ENCODE data around the gene UQCC3.

DNA sequence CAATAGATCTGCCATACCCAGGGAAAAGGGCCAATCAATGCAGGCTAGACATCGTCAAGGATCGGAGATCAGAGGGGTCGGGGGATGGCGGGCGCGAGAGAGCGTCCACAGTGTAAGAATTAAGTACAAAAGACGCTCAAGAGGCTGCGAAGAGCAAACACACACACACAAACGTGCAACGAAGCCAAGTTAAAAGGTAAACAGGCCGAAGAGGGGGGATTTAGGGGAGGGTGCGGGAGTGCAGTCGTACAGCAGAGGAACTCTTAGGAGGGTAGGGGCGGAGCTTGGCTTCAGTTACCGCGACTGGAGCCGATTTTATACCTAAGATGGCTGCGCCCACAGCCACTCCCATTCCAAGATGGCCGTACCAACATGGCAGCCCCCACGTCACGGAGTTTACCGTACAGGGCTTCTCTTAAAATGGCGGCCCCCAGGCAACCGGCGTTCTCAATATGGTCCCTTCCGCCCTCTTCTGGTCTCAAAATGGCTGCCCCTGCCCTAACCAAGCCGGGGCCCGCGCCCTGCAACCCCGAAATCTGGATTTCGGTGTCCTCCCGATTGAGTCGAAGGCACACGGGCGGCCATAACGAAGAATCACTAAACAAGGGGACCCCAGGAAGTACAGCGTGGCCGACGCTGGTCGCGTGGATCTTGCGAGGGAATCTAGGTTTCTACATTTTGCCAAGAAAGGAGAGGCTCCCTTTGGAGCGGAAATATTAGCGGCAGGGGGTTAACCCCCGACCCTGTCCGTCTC lies 38.0 kb downstream of the UQCC3 start:
- TF ChIP-seq, protein P1, sequence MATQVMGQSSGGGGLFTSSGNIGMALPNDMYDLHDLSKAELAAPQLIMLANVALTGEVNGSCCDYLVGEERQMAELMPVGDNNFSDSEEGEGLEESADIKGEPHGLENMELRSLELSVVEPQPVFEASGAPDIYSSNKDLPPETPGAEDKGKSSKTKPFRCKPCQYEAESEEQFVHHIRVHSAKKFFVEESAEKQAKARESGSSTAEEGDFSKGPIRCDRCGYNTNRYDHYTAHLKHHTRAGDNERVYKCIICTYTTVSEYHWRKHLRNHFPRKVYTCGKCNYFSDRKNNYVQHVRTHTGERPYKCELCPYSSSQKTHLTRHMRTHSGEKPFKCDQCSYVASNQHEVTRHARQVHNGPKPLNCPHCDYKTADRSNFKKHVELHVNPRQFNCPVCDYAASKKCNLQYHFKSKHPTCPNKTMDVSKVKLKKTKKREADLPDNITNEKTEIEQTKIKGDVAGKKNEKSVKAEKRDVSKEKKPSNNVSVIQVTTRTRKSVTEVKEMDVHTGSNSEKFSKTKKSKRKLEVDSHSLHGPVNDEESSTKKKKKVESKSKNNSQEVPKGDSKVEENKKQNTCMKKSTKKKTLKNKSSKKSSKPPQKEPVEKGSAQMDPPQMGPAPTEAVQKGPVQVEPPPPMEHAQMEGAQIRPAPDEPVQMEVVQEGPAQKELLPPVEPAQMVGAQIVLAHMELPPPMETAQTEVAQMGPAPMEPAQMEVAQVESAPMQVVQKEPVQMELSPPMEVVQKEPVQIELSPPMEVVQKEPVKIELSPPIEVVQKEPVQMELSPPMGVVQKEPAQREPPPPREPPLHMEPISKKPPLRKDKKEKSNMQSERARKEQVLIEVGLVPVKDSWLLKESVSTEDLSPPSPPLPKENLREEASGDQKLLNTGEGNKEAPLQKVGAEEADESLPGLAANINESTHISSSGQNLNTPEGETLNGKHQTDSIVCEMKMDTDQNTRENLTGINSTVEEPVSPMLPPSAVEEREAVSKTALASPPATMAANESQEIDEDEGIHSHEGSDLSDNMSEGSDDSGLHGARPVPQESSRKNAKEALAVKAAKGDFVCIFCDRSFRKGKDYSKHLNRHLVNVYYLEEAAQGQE (IDR thresholded peaks at IDR 0.05; ENCODE audit: borderline replicate concordance): no peak
- TF ChIP-seq, protein P1 (CRISPR knock-in tag; IDR thresholded peaks at IDR 0.05; ENCODE audit: low read depth): no peak
- TF ChIP-seq RFX5 (IDR thresholded peaks at IDR 0.05; ENCODE audit: low read depth, low read length): no peak
- TF ChIP-seq, protein P2, sequence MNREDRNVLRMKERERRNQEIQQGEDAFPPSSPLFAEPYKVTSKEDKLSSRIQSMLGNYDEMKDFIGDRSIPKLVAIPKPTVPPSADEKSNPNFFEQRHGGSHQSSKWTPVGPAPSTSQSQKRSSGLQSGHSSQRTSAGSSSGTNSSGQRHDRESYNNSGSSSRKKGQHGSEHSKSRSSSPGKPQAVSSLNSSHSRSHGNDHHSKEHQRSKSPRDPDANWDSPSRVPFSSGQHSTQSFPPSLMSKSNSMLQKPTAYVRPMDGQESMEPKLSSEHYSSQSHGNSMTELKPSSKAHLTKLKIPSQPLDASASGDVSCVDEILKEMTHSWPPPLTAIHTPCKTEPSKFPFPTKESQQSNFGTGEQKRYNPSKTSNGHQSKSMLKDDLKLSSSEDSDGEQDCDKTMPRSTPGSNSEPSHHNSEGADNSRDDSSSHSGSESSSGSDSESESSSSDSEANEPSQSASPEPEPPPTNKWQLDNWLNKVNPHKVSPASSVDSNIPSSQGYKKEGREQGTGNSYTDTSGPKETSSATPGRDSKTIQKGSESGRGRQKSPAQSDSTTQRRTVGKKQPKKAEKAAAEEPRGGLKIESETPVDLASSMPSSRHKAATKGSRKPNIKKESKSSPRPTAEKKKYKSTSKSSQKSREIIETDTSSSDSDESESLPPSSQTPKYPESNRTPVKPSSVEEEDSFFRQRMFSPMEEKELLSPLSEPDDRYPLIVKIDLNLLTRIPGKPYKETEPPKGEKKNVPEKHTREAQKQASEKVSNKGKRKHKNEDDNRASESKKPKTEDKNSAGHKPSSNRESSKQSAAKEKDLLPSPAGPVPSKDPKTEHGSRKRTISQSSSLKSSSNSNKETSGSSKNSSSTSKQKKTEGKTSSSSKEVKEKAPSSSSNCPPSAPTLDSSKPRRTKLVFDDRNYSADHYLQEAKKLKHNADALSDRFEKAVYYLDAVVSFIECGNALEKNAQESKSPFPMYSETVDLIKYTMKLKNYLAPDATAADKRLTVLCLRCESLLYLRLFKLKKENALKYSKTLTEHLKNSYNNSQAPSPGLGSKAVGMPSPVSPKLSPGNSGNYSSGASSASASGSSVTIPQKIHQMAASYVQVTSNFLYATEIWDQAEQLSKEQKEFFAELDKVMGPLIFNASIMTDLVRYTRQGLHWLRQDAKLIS (CRISPR knock-in tag; IDR thresholded peaks at IDR 0.05): no peak
- TF ChIP-seq RNF2 (IDR thresholded peaks at IDR 0.05): no peak
- no peak for TF ChIP-seq ZNF212 (CRISPR knock-in tag; IDR thresholded peaks at IDR 0.05)
- TF ChIP-seq, protein P3, sequence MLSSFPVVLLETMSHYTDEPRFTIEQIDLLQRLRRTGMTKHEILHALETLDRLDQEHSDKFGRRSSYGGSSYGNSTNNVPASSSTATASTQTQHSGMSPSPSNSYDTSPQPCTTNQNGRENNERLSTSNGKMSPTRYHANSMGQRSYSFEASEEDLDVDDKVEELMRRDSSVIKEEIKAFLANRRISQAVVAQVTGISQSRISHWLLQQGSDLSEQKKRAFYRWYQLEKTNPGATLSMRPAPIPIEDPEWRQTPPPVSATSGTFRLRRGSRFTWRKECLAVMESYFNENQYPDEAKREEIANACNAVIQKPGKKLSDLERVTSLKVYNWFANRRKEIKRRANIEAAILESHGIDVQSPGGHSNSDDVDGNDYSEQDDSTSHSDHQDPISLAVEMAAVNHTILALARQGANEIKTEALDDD (IDR thresholded peaks at IDR 0.05): no peak
- TF ChIP-seq HNRNPLL (IDR thresholded peaks at IDR 0.05; ENCODE audit: low read depth, low read length, poor library complexity, severe bottlenecking): no peak
- TF ChIP-seq, protein P4, sequence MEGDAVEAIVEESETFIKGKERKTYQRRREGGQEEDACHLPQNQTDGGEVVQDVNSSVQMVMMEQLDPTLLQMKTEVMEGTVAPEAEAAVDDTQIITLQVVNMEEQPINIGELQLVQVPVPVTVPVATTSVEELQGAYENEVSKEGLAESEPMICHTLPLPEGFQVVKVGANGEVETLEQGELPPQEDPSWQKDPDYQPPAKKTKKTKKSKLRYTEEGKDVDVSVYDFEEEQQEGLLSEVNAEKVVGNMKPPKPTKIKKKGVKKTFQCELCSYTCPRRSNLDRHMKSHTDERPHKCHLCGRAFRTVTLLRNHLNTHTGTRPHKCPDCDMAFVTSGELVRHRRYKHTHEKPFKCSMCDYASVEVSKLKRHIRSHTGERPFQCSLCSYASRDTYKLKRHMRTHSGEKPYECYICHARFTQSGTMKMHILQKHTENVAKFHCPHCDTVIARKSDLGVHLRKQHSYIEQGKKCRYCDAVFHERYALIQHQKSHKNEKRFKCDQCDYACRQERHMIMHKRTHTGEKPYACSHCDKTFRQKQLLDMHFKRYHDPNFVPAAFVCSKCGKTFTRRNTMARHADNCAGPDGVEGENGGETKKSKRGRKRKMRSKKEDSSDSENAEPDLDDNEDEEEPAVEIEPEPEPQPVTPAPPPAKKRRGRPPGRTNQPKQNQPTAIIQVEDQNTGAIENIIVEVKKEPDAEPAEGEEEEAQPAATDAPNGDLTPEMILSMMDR (IDR thresholded peaks at IDR 0.05 in 2 of 3, conservative IDR thresholded peaks at IDR 0.05 in 1 of 3; ENCODE audit: insufficient read depth in 2 of 3, low read depth in 1 of 3, low read length in 3 of 3): no peak
- TF ChIP-seq ZNF121 (CRISPR knock-in tag; conservative IDR thresholded peaks at IDR 0.05): no peak
- TF ChIP-seq RAD21 (CRISPR knock-in tag; conservative IDR thresholded peaks at IDR 0.05 in 1 of 2, IDR thresholded peaks at IDR 0.05 in 1 of 2): no peak
- no peak; the same call in 1 of the 2 replicates for TF ChIP-seq POLR2A (conservative IDR thresholded peaks at IDR 0.05)
- TF ChIP-seq PRPF4 (IDR thresholded peaks at IDR 0.05; ENCODE audit: insufficient read depth, low read depth, low read length, poor library complexity, severe bottlenecking): peak; percentile 29
- TF ChIP-seq ZFX (CRISPR knock-in tag; IDR thresholded peaks at IDR 0.05): no peak
